DOHH2 (cell line): ENCODE results near the gene XCL1.

Source experiments
- EZH2phosphoT487 ChIP-seq: fragments of 200-600 bp; sonication (generic); IDR thresholded peaks from 2 replicates; pipeline ENCODE4 v1.6.1; 2017; ENCODE audit warnings: borderline replicate concordance, mild to moderate bottlenecking, antibody characterized with exemption, low read length, moderate library complexity, mixed read lengths
- TF ChIP-seq, protein P1 (sequence below): fragments of 200-600 bp; sonication (generic); IDR thresholded peaks from one replicate; pipeline ENCODE4 v1.5.1; 2014; ENCODE audit warnings: antibody characterized with exemption, mild to moderate bottlenecking, low read depth, low read length; ENCODE audit not compliant: poor library complexity, severe bottlenecking

DNA sequence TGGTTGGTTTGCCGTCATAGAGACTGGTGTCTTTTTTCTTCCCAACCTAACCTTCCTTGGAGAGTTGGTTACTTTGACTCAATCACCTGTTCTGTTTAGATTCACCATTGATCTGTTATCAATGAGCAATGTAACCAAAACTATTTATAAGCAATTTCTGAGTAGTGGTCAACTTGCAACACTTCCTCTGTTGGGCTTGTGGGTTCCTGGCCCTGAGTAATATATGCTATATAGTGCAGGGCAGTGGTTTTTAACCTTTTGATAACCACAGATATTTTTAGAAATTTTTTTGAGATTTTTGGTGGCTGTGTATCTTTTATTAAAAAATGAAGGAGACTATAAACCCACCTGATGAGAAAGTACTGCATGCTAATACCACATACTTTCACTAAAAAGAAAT is 9.4 kb upstream of the XCL1 start:
- TF ChIP-seq, protein P1, sequence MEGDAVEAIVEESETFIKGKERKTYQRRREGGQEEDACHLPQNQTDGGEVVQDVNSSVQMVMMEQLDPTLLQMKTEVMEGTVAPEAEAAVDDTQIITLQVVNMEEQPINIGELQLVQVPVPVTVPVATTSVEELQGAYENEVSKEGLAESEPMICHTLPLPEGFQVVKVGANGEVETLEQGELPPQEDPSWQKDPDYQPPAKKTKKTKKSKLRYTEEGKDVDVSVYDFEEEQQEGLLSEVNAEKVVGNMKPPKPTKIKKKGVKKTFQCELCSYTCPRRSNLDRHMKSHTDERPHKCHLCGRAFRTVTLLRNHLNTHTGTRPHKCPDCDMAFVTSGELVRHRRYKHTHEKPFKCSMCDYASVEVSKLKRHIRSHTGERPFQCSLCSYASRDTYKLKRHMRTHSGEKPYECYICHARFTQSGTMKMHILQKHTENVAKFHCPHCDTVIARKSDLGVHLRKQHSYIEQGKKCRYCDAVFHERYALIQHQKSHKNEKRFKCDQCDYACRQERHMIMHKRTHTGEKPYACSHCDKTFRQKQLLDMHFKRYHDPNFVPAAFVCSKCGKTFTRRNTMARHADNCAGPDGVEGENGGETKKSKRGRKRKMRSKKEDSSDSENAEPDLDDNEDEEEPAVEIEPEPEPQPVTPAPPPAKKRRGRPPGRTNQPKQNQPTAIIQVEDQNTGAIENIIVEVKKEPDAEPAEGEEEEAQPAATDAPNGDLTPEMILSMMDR = no peak
- no peak for TF ChIP-seq EZH2phosphoT487
